ENCODE results near the gene PRELID1. TPM values are rescaled to one million over a fixed set of nuclear protein-coding genes. Genes with fewer than 3 reads are reported as not detected.

Gene PRELID1
- polyA plus RNA-seq, 1 experiment: 245 TPM

GRCh38 chr5:177271113-177271512, 32.5 kb upstream of the PRELID1 start:
- CTCF ChIA-PET: interaction anchor here (0.8 to 2.7 kb wide), 4 partner anchors 13 to 158 kb away, joined by 3 to 18 read pairs (median 5); no protein-coding TSS in a partner anchor
- H3K4me3 ChIP-seq (ENCODE audit: low read depth, low read length): no peak overlapping the region
- H3K36me3 ChIP-seq (ENCODE audit: control insufficient read depth, insufficient read depth, low read length): peaks cover 5% of the 10 kb centered on the region
- POLR2A ChIA-PET: no interaction called here
- no peak for DNase-seq (ENCODE audit: low read depth)
- no peak for TF ChIP-seq CTCF (IDR thresholded peaks at IDR 0.05; ENCODE audit: insufficient read depth, low read depth, low read length)
- no peaks in the 10 kb centered on the region for H3K27me3 ChIP-seq (ENCODE audit: control insufficient read depth, insufficient read depth, low read length)

DNA sequence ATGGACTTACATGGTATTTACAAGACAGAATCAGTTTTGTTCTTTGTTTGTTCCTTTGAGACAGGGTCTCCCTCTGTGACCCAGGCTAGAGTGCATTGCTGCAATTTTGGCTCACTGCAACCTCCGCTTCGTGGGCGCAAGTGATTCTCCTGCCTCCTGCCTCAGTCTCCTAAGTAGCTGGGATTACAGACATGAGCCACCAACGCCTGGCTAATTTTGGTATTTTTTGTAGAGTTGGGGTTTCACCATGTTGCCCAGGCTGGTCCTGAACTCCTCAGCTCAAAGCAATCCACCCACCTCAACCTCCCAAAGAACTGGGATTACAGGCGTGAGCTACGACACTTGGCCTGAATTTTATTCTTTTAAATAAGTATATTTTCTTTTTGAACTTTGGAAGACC, 27.7 kb upstream of the PRELID1 start:
- ChIA-PET CTCF (interaction anchor here (0.7 to 0.8 kb wide), 2 partner anchors 11 to 43 kb away, joined by 3 to 4 read pairs; no protein-coding TSS in a partner anchor), POLR2A (interaction anchor here (0.7 kb wide), 1 partner anchor 151 kb away, joined by 13 read pairs; the partner anchor contains the start of gene GRK6)
- no peak for TF ChIP-seq CTCF (IDR thresholded peaks at IDR 0.05; ENCODE audit: insufficient read depth, low read depth, low read length)
- H3K4me3 ChIP-seq (ENCODE audit: low read depth, low read length): no peak overlapping the region
- no peaks in the 10 kb centered on the region for H3K27me3 ChIP-seq (ENCODE audit: control insufficient read depth, insufficient read depth, low read length)
- peaks cover 6% of the 10 kb centered on the region for H3K36me3 ChIP-seq (ENCODE audit: control insufficient read depth, insufficient read depth, low read length)
- DNase-seq (ENCODE audit: low read depth): no peak

DNA sequence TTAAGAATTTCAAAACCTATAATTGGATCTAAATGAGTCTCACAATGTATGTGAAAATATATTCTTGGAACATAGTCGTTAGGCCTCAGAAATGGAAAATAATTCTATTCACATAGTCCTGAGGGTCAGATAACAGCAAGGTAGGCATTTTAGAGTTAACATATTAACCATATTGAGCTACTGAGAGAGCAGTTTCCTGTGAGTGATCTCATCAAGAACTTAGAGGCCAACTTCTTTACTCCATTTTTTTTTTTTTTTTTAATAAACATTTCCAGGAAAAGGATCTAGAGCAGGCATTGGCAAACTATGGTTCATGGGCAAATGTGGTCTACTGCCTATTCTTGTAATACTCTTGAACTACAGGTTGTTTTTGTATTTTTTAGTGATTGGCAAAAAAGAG, 26.7 kb upstream of the PRELID1 start:
- Histone ChIP-seq H3K27me3 (ENCODE audit: control insufficient read depth, insufficient read depth, low read length) (no peaks in the 10 kb centered on the region), H3K4me3 (ENCODE audit: low read depth, low read length) (no peak overlapping the region), H3K36me3 (ENCODE audit: control insufficient read depth, insufficient read depth, low read length) (peaks cover 6% of the 10 kb centered on the region)
- ChIA-PET POLR2A (no interaction called here), CTCF (interaction anchor here (1.1 kb wide), 1 partner anchor 25 kb away, joined by 3 read pairs; no protein-coding TSS in a partner anchor)
- no peak for DNase-seq (ENCODE audit: low read depth)
- TF ChIP-seq CTCF (IDR thresholded peaks at IDR 0.05; ENCODE audit: insufficient read depth, low read depth, low read length): no peak

- no peaks in the 10 kb centered on the region for H3K27me3 ChIP-seq (ENCODE audit: control insufficient read depth, insufficient read depth, low read length)
- peaks cover 15% of the 10 kb centered on the region for H3K36me3 ChIP-seq (ENCODE audit: control insufficient read depth, insufficient read depth, low read length)
- ChIA-PET CTCF (interaction anchor here (0.5 to 1.5 kb wide), 4 partner anchors 10 to 174 kb away, joined by 3 to 5 read pairs (median 4); no protein-coding TSS in a partner anchor), POLR2A (no interaction called here)
- TF ChIP-seq CTCF (IDR thresholded peaks at IDR 0.05; ENCODE audit: insufficient read depth, low read depth, low read length): no peak
- DNase-seq (ENCODE audit: low read depth): no peak
- H3K4me3 ChIP-seq (ENCODE audit: low read depth, low read length): no peak overlapping the region
Measured at GRCh38 chr5:177288191-177288590, 15.4 kb upstream of the PRELID1 start.

- TF ChIP-seq CTCF (IDR thresholded peaks at IDR 0.05; ENCODE audit: insufficient read depth, low read depth, low read length): no peak
- peaks cover 28% of the 10 kb centered on the region for H3K36me3 ChIP-seq (ENCODE audit: control insufficient read depth, insufficient read depth, low read length)
- POLR2A ChIA-PET: no interaction called here
- no peaks in the 10 kb centered on the region for H3K27me3 ChIP-seq (ENCODE audit: control insufficient read depth, insufficient read depth, low read length)
- H3K4me3 ChIP-seq (ENCODE audit: low read depth, low read length): no peak overlapping the region
- CTCF ChIA-PET: interaction anchor here (0.6 to 1.1 kb wide), 2 partner anchors 176 to 891 kb away, joined by 3 to 4 read pairs; no protein-coding TSS in a partner anchor
- no peak for DNase-seq (ENCODE audit: low read depth)
Measured at GRCh38 chr5:177290816-177291596, 12.6 kb upstream of the PRELID1 start.
